ENCODE results near the gene RMI1.

RMI1 gene

GRCh38 chr9:83933790-83934189 lies 46.8 kb upstream of the RMI1 start:
- Histone ChIP-seq H3K4me3 (ENCODE audit: low read depth, low read length) (no peak overlapping the region), H3K9me3 (ENCODE audit: control insufficient read depth, insufficient read depth, low read depth, low read length) (no peaks in the 10 kb centered on the region), H3K36me3 (ENCODE audit: control insufficient read depth in 2 of 2, insufficient read depth in 1 of 2, low read length in 2 of 2) (peaks cover 6 to 8% of the 10 kb centered on the region in 2 experiments; a peak in 2 of 3 replicates), H3K4me1 (ENCODE audit: control insufficient read depth, insufficient read depth, low read length) (0 out of 2 replicates have a peak, but pooled peaks cover 2% of the 10 kb centered on the region), H3K27ac (ENCODE audit: extremely low read depth, low read depth, low read length) (no peak overlapping the region)
- CTCF ChIA-PET: interaction anchor here (0.5 to 1.0 kb wide), 5 partner anchors 10 to 289 kb away, joined by 3 to 6 read pairs (median 3); partner anchors contain the start of gene KIF27
- TF ChIP-seq GLIS1 (tag by site-specific recombination; IDR thresholded peaks at IDR 0.05) (no peak), PRDM10 (tag by site-specific recombination; IDR thresholded peaks at IDR 0.05) (peak; percentile 63), WT1 (tag by site-specific recombination; IDR thresholded peaks at IDR 0.05) (no peak), HOXC10 (CRISPR knock-in tag; IDR thresholded peaks at IDR 0.05) (no peak), HOXA7 (CRISPR knock-in tag; IDR thresholded peaks at IDR 0.05; ENCODE audit: borderline replicate concordance) (no peak)
- POLR2A ChIA-PET: no interaction called here

- no peak overlapping the region for H3K27ac ChIP-seq (ENCODE audit: extremely low read depth, low read depth, low read length)
- ChIA-PET CTCF (interaction anchor here (0.6 to 2.0 kb wide), 5 partner anchors 8 to 1377 kb away, joined by 3 to 16 read pairs (median 4); no protein-coding TSS in a partner anchor), POLR2A (interaction anchor here (1.2 kb wide), 1 partner anchor 45 kb away, joined by 3 read pairs; the partner anchor contains the start of gene HNRNPK)
- H3K9me3 ChIP-seq (ENCODE audit: control insufficient read depth, insufficient read depth, low read depth, low read length): no peaks in the 10 kb centered on the region
- no peak overlapping the region for H3K4me3 ChIP-seq (ENCODE audit: low read depth, low read length)
- TF ChIP-seq ZNF362 (tag by site-specific recombination; IDR thresholded peaks at IDR 0.05) (no peak), ZNF132 (tag by site-specific recombination; IDR thresholded peaks at IDR 0.05; ENCODE audit: borderline replicate concordance) (no peak), MYNN (tag by site-specific recombination; IDR thresholded peaks at IDR 0.05; ENCODE audit: borderline replicate concordance) (no peak), ZNF404 (tag by site-specific recombination; IDR thresholded peaks at IDR 0.05) (no peak), PATZ1 (tag by site-specific recombination; IDR thresholded peaks at IDR 0.05) (no peak), ZNF677 (tag by site-specific recombination; IDR thresholded peaks at IDR 0.05) (no peak), ZNF777 (tag by site-specific recombination; IDR thresholded peaks at IDR 0.05; ENCODE audit: borderline replicate concordance) (no peak), YY2 (tag by site-specific recombination; IDR thresholded peaks at IDR 0.05) (no peak), ZNF843 (tag by site-specific recombination; IDR thresholded peaks at IDR 0.05) (no peak), ZBTB8A (tag by site-specific recombination; IDR thresholded peaks at IDR 0.05) (no peak), ZNF10 (tag by site-specific recombination; IDR thresholded peaks at IDR 0.05) (no peak), BCL11B (tag by site-specific recombination; IDR thresholded peaks at IDR 0.05; ENCODE audit: low read depth) (no peak), KLF7 (tag by site-specific recombination; IDR thresholded peaks at IDR 0.05; ENCODE audit: borderline replicate concordance) (no peak), SALL2 (tag by site-specific recombination; IDR thresholded peaks at IDR 0.05; ENCODE audit: borderline replicate concordance) (no peak), ZNF416 (tag by site-specific recombination; IDR thresholded peaks at IDR 0.05) (no peak)
- 0 out of 2 replicates have a peak, but pooled peaks cover 2% of the 10 kb centered on the region for H3K4me1 ChIP-seq (ENCODE audit: control insufficient read depth, insufficient read depth, low read length)
- peaks cover 9 to 17% of the 10 kb centered on the region in 2 experiments; a peak in 2 of 3 replicates for H3K36me3 ChIP-seq (ENCODE audit: control insufficient read depth in 2 of 2, insufficient read depth in 1 of 2, low read length in 2 of 2)
These were observed 45.9 kb upstream of the RMI1 start for GRCh38 chr9:83934569-83935275.

All from HEK293 (cell line).